GM19043 (cell line): Measurements from ENCODE around the gene IRF2BP2.

Experiments used
- ATAC-seq: cut with Tn5 transposase; IDR thresholded peaks from one replicate; pipeline ENCODE4 v1.9.1; 2021; ENCODE audit warnings: low read depth; ENCODE audit not compliant: unreplicated experiment

Gene IRF2BP2

GRCh38 chr1:234610061-234610665 is at the start of gene IRF2BP2:
IRF2BP2 (minus strand) TSS chr1:234610178; CDS start chr1:234609494, 684 bp downstream.
- no peak for ATAC-seq

- ATAC-seq, result no peak
Measured at GRCh38 chr1:234659538-234659937, 49.6 kb upstream of the IRF2BP2 start.

- ATAC-seq, result no peak
Measured at GRCh38 chr1:234658138-234658537, 48.2 kb upstream of the IRF2BP2 start.

- ATAC-seq, result no peak
Measured at GRCh38 chr1:234656944-234657654, 47.1 kb upstream of the IRF2BP2 start.

GRCh38 chr1:234656070-234656895 is 46.3 kb upstream of the IRF2BP2 start:
- no peak for ATAC-seq

GRCh38 chr1:234655328-234656069 is 45.5 kb upstream of the IRF2BP2 start:
- no peak for ATAC-seq

GRCh38 chr1:234654002-234654733 is 44.2 kb upstream of the IRF2BP2 start:
- no peak for ATAC-seq

GRCh38 chr1:234649432-234650081 is 39.6 kb upstream of the IRF2BP2 start:
- ATAC-seq, result no peak

GRCh38 chr1:234647758-234648157 is 37.8 kb upstream of the IRF2BP2 start:
- ATAC-seq, result no peak

- no peak for ATAC-seq
Measured at GRCh38 chr1:234647245-234647644, 37.3 kb upstream of the IRF2BP2 start.

GRCh38 chr1:234645964-234646363 is 36.0 kb upstream of the IRF2BP2 start:
- ATAC-seq, result no peak

- ATAC-seq, result no peak
Measured at GRCh38 chr1:234645474-234645953, 35.5 kb upstream of the IRF2BP2 start.

GRCh38 chr1:234644928-234645327 is 35.0 kb upstream of the IRF2BP2 start:
- ATAC-seq, result no peak

GRCh38 chr1:234643850-234644134 is 33.8 kb upstream of the IRF2BP2 start:
- no peak for ATAC-seq

GRCh38 chr1:234643111-234643849 is 33.3 kb upstream of the IRF2BP2 start:
- no peak for ATAC-seq

GRCh38 chr1:234642428-234642827 is 32.5 kb upstream of the IRF2BP2 start:
- no peak for ATAC-seq

GRCh38 chr1:234639961-234640360 is 30.0 kb upstream of the IRF2BP2 start:
- no peak for ATAC-seq

GRCh38 chr1:234638832-234639799 is 29.1 kb upstream of the IRF2BP2 start:
- ATAC-seq, result no peak
